ENCODE data around the gene PRKCA.
"Not testable (repeated sequence)": the region's sequence is repeated elsewhere in the genome, so short reads cannot be mapped to it uniquely, and the experiment has no call there.

PRKCA gene

DNA sequence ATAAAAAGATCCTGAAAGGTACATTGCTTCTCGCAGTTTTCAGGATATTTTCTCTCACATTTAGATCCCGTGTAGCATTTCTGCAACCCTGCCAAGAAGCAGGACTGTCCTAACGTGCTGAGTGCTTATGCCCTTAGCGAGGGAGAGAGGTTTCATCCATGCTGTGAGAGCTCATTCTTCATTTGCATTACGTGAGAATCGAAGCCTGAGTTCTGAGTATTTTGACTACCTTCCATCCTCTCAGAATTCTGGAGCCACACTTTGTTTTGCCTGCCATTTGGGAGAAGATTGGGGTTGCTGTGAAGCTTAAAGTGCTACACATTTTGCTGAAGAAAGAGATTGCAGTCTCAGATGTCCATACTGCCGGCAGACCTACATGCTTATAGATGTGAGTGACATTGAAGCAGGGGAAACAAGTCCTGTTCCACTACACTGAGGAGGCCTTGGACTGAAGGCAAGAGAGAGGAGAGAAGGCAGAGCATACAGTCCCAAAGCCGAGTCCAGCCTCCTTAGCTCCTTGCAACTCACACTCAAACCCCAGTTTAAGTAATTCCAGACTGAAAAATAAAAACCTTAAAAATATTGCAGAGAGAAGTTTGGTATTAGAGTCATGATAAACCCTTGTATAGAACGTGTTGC, 183.0 kb downstream of the PRKCA start:
- TF ChIP-seq, protein P1, sequence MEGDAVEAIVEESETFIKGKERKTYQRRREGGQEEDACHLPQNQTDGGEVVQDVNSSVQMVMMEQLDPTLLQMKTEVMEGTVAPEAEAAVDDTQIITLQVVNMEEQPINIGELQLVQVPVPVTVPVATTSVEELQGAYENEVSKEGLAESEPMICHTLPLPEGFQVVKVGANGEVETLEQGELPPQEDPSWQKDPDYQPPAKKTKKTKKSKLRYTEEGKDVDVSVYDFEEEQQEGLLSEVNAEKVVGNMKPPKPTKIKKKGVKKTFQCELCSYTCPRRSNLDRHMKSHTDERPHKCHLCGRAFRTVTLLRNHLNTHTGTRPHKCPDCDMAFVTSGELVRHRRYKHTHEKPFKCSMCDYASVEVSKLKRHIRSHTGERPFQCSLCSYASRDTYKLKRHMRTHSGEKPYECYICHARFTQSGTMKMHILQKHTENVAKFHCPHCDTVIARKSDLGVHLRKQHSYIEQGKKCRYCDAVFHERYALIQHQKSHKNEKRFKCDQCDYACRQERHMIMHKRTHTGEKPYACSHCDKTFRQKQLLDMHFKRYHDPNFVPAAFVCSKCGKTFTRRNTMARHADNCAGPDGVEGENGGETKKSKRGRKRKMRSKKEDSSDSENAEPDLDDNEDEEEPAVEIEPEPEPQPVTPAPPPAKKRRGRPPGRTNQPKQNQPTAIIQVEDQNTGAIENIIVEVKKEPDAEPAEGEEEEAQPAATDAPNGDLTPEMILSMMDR (IDR thresholded peaks at IDR 0.05), result no peak
- Histone ChIP-seq H3K4me1 (ENCODE audit: control insufficient read depth in 1 of 2, insufficient read depth in 1 of 2, low read depth in 1 of 2, low read length in 1 of 2) (peaks cover 4 to 7% of the 10 kb centered on the region in 2 experiments), H3K36me3 (no peaks in the 10 kb centered on the region), H3K27me3 (no peaks in the 10 kb centered on the region), H3K4me3 (ENCODE audit: low read depth in 1 of 2, low read length in 1 of 2) (no peak overlapping the region), H3K9me3 (no peaks in the 10 kb centered on the region), H3K27ac (no peak overlapping the region)

DNA sequence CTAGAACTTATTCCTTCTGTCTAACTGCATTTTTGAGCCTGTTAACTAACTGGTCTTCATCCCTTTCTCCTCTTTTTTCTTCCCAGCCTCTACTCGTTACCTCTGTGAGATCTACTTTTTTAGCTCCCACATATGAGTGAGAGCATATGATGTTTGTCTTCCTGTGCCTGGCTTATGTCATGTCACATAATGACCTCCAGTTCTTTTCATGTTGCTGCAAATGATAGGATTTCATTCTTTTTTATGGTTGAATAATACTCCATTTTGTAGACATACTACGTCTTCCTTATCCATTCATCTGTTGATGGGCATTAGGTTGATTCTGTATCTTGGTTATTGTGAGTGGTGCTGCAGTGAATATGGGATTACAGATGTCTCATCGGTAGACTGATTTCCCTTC, 184.7 kb downstream of the PRKCA start:
- H3K27ac ChIP-seq, result no peak overlapping the region
- no peaks in the 10 kb centered on the region for H3K9me3 ChIP-seq
- H3K27me3 ChIP-seq, result no peaks in the 10 kb centered on the region
- H3K4me3 ChIP-seq (ENCODE audit: low read depth in 1 of 2, low read length in 1 of 2), result no peak overlapping the region
- no peaks in the 10 kb centered on the region for H3K4me1 ChIP-seq (ENCODE audit: control insufficient read depth in 1 of 2, insufficient read depth in 1 of 2, low read depth in 1 of 2, low read length in 1 of 2)
- TF ChIP-seq, protein P1 (IDR thresholded peaks at IDR 0.05), result no peak
- no peaks in the 10 kb centered on the region for H3K36me3 ChIP-seq

DNA sequence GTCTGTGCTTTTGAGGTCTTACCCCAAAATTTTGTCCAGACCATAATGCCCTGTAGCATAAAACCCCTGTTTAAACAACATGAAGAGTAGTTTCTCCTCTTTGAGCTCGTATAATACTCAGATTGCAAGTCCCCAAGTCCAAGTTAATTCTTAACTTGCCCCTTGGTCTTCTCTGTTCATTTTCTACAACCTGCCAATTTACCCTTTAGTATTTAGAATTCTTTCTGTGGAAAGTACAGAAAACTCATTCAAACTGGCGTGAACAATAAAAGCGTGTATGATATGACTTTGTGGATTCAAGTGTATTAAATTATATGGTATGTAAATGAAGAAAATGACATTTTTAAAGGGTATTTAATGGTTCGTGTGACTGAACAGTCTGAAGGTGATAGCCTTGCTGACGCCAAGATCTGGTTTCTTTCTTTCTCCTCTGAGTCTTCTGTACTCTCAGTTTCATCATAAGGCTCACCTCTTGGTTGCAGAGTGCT, 185.6 kb downstream of the PRKCA start:
- H3K27me3 ChIP-seq, result no peaks in the 10 kb centered on the region
- H3K4me1 ChIP-seq (ENCODE audit: control insufficient read depth in 1 of 2, insufficient read depth in 1 of 2, low read depth in 1 of 2, low read length in 1 of 2), result no peaks in the 10 kb centered on the region
- H3K4me3 ChIP-seq (ENCODE audit: low read depth in 1 of 2, low read length in 1 of 2), result no peak overlapping the region
- no peaks in the 10 kb centered on the region for H3K36me3 ChIP-seq
- no peak overlapping the region for H3K27ac ChIP-seq
- no peaks in the 10 kb centered on the region for H3K9me3 ChIP-seq
- TF ChIP-seq, protein P1 (IDR thresholded peaks at IDR 0.05), result no peak

DNA sequence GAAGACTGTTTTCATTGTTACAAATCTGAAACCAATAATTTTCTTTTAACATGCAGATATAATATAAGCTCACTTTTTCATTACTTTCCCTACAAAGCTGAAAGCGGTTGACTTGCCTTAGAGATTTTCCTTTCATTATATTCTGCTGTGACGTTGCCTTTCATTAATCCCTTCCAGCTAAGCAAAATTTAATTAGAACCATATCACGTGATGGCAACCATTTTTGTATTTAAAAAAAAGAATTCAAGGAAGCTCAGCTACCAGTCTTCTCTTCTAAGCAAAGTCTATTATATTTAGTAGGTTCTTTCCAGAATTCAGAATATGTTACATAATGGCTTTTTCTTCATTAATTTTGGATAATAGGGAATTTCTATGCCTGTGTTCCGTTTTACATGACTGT, 186.5 kb downstream of the PRKCA start:
- Histone ChIP-seq H3K27me3 (no peaks in the 10 kb centered on the region), H3K4me1 (ENCODE audit: control insufficient read depth in 1 of 2, insufficient read depth in 1 of 2, low read depth in 1 of 2, low read length in 1 of 2) (no peaks in the 10 kb centered on the region), H3K36me3 (no peaks in the 10 kb centered on the region), H3K9me3 (no peaks in the 10 kb centered on the region), H3K4me3 (ENCODE audit: low read depth in 1 of 2, low read length in 1 of 2) (no peak overlapping the region), H3K27ac (no peak overlapping the region)
- TF ChIP-seq, protein P1 (IDR thresholded peaks at IDR 0.05), result no peak

DNA sequence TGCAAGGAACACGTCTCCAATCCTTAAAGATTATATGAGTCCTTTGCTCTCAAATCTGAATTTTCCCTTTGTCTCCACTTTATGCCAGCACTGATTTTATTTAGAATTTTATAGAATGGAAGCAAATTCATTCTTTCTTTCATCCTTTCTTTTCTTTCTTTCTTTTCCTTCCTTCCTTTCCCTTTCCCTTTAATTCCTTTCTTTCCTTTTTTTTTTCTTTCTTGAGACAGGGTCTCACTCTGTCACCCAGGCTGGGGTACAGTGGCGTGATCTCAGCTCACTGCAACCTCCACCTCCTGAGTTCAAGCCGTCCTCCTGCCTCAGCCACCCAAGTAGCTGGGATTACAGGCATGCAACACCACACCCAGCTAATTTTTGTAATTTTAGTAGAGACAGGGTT, 187.2 kb downstream of the PRKCA start:
- not testable (repeated sequence) for H3K4me1 ChIP-seq (ENCODE audit: control insufficient read depth in 1 of 2, insufficient read depth in 1 of 2, low read depth in 1 of 2, low read length in 1 of 2); H3K9me3 ChIP-seq; H3K27ac ChIP-seq; H3K27me3 ChIP-seq; H3K4me3 ChIP-seq (ENCODE audit: low read depth in 1 of 2, low read length in 1 of 2); H3K36me3 ChIP-seq

DNA sequence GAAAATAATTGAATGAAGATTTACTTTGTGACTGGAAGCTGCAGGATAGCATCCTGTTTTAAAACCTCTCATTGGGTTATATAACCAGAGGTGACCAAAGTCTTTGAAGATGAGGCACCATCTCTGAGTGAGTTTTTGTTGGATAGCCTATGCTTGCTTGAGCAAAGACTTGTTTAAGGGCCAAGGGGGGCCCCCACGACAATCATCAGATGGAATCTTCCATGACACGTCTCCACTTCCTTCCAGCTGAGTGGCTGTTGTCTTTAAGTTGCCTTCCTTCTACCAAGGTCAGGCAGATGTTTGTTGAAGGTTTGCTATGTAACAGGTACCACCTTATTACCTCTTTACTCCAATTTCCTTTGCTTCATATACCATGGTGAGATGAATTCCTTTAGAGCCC, 188.8 kb downstream of the PRKCA start:
- H3K27me3 ChIP-seq, result no peaks in the 10 kb centered on the region
- H3K36me3 ChIP-seq, result no peaks in the 10 kb centered on the region
- TF ChIP-seq, protein P1 (IDR thresholded peaks at IDR 0.05), result no peak
- no peak overlapping the region for H3K4me3 ChIP-seq (ENCODE audit: low read depth in 1 of 2, low read length in 1 of 2)
- no peaks in the 10 kb centered on the region for H3K9me3 ChIP-seq
- no peaks in the 10 kb centered on the region for H3K4me1 ChIP-seq (ENCODE audit: control insufficient read depth in 1 of 2, insufficient read depth in 1 of 2, low read depth in 1 of 2, low read length in 1 of 2)
- no peak overlapping the region for H3K27ac ChIP-seq

Measured in neutrophil (primary cell).